ENCODE measurements around the gene NINJ1. TPM values are rescaled to one million over a fixed set of nuclear protein-coding genes. Genes with fewer than 3 reads are reported as not detected.
"Not testable (repeated sequence)": the region's sequence is repeated elsewhere in the genome, so short reads cannot be mapped to it uniquely, and the experiment has no call there.

NINJ1 gene
- total RNA-seq, 1 donor from 2014 or later, result 21.6 TPM

GRCh38 chr9:93105620-93106019, 28.4 kb downstream of the NINJ1 start:
- Mint-ChIP-seq H3K4me1 (ENCODE audit: unreplicated experiment) (peaks cover 5% of the 10 kb centered on the region), H3K36me3 (peaks cover 9% of the 10 kb centered on the region), H3K27me3 (no peaks in the 10 kb centered on the region), H3K27ac (no peak overlapping the region), H3K9me3 (peaks cover 6% of the 10 kb centered on the region), H3K4me3 (no peak overlapping the region)
- TF ChIP-seq, protein P1, sequence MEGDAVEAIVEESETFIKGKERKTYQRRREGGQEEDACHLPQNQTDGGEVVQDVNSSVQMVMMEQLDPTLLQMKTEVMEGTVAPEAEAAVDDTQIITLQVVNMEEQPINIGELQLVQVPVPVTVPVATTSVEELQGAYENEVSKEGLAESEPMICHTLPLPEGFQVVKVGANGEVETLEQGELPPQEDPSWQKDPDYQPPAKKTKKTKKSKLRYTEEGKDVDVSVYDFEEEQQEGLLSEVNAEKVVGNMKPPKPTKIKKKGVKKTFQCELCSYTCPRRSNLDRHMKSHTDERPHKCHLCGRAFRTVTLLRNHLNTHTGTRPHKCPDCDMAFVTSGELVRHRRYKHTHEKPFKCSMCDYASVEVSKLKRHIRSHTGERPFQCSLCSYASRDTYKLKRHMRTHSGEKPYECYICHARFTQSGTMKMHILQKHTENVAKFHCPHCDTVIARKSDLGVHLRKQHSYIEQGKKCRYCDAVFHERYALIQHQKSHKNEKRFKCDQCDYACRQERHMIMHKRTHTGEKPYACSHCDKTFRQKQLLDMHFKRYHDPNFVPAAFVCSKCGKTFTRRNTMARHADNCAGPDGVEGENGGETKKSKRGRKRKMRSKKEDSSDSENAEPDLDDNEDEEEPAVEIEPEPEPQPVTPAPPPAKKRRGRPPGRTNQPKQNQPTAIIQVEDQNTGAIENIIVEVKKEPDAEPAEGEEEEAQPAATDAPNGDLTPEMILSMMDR (conservative IDR thresholded peaks at IDR 0.05), result no peak
- DNase-seq (ENCODE audit: extremely low spot score, unreplicated experiment), result no peak

- not testable (repeated sequence) for H3K36me3 Mint-ChIP-seq; H3K4me1 Mint-ChIP-seq (ENCODE audit: unreplicated experiment); H3K27ac Mint-ChIP-seq; H3K9me3 Mint-ChIP-seq; DNase-seq (ENCODE audit: extremely low spot score, unreplicated experiment); H3K27me3 Mint-ChIP-seq; H3K4me3 Mint-ChIP-seq
Measured at GRCh38 chr9:93101086-93101485, 33.0 kb downstream of the NINJ1 start.

- DNase-seq (ENCODE audit: extremely low spot score, unreplicated experiment), result no peak
- H3K36me3 Mint-ChIP-seq, result peaks cover 8% of the 10 kb centered on the region
- H3K4me1 Mint-ChIP-seq (ENCODE audit: unreplicated experiment), result peaks cover 6% of the 10 kb centered on the region
- no peak overlapping the region for H3K27ac Mint-ChIP-seq
- H3K27me3 Mint-ChIP-seq, result no peaks in the 10 kb centered on the region
- TF ChIP-seq, protein P1 (conservative IDR thresholded peaks at IDR 0.05), result no peak
- H3K9me3 Mint-ChIP-seq, result peaks cover 10% of the 10 kb centered on the region
- no peak overlapping the region for H3K4me3 Mint-ChIP-seq
Measured at GRCh38 chr9:93100276-93100636, 33.8 kb downstream of the NINJ1 start.

- H3K4me3 Mint-ChIP-seq, result no peak overlapping the region
- peaks cover 8% of the 10 kb centered on the region for H3K36me3 Mint-ChIP-seq
- peaks cover 7% of the 10 kb centered on the region for H3K4me1 Mint-ChIP-seq (ENCODE audit: unreplicated experiment)
- no peaks in the 10 kb centered on the region for H3K27me3 Mint-ChIP-seq
- TF ChIP-seq, protein P1 (conservative IDR thresholded peaks at IDR 0.05), result no peak
- peaks cover 10% of the 10 kb centered on the region for H3K9me3 Mint-ChIP-seq
- H3K27ac Mint-ChIP-seq, result peak overlapping the region; percentile 79
- DNase-seq (ENCODE audit: extremely low spot score, unreplicated experiment), result no peak
Measured at GRCh38 chr9:93099551-93100275, 34.3 kb downstream of the NINJ1 start.

DNA sequence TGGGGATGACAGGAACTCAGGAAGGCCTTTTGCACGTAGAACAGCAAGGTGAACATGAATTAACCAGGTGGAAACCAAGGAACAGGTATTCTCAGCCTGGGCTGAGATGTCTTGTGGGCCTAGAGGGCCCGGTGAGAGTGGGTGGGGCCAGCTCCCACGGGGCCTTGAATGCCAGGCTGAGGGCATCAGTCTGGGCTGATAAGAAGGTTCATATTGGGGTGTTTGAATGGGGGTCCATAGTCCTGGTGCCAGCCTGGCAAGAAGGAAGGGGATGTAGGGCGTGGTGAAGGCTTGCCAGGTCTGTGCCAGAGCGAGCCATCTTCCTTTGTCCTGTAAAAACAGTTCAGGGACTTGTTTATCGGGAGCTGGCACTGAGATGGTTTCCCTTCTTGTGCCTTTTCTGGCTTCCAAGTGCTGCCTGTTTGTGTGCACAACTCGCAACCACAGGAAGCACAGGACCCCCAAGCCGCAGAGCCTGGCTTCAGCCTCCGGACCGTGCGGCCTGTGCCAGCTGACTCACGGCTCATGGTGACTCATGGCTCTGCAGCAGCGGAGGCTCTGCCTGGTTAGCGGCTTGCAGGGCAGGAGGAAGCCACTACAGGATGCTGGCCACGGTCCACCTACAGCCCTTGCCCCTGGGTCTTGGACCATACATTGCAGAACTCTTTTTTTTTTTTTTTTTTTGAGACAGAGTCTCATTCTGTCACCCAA, 35.7 kb downstream of the NINJ1 start:
- TF ChIP-seq, protein P1 (conservative IDR thresholded peaks at IDR 0.05), result no peak
- Mint-ChIP-seq H3K9me3 (peaks cover 6% of the 10 kb centered on the region), H3K36me3 (peaks cover 8% of the 10 kb centered on the region), H3K4me1 (ENCODE audit: unreplicated experiment) (peaks cover 16% of the 10 kb centered on the region), H3K27me3 (no peaks in the 10 kb centered on the region), H3K27ac (no peak overlapping the region), H3K4me3 (peak overlapping the region; percentile 34)
- no peak for DNase-seq (ENCODE audit: extremely low spot score, unreplicated experiment)

DNA sequence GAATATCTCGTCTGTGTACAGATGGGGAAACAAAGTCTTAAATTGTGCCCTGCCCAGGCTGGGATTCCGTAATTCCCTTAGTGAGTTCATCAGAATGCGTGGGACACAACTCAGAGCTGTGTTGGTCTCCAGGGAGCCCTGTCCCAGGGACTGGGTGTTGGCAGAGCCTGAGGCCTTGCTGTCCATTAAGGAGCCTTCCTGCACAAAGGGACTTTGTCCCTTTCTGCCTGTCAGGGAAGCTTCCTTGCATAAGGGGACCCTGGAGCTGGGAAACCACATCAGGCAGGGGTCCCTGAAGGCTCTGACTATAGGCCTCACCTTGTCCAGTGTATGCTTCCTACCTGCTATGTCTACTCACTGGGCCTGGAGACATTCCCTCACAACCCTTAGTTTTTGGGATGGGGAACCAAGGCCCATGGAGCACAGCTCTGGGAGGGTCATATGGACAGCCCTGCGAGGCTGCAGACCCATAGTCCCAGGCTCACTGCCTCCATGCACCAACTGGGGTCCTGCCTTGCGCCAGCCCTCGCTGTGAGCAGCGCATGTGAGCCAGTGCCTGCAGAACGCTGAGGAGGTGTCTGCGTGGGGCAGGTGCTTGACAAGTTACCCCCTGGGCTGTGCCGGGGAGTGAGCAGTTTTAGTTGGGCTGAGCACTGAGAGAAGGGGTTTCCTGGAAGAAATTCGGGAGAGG, 36.4 kb downstream of the NINJ1 start:
- DNase-seq (ENCODE audit: extremely low spot score, unreplicated experiment), result no peak
- H3K4me3 Mint-ChIP-seq, result peak overlapping the region; percentile 85
- TF ChIP-seq, protein P1 (conservative IDR thresholded peaks at IDR 0.05), result no peak
- H3K36me3 Mint-ChIP-seq, result peaks cover 8% of the 10 kb centered on the region
- no peaks in the 10 kb centered on the region for H3K27me3 Mint-ChIP-seq
- peak overlapping the region; percentile 84 for H3K27ac Mint-ChIP-seq
- peaks cover 5% of the 10 kb centered on the region for H3K9me3 Mint-ChIP-seq
- peaks cover 22% of the 10 kb centered on the region for H3K4me1 Mint-ChIP-seq (ENCODE audit: unreplicated experiment)

Measured in type B pancreatic cell (in vitro differentiated cells).